CD1c-positive myeloid dendritic cell (primary cell): ENCODE data around the gene PARP8.
"Not testable (repeated sequence)": the region's sequence is repeated elsewhere in the genome, so short reads cannot be mapped to it uniquely, and the experiment has no call there.

Experiments
- DNase-seq: peaks from one replicate; pipeline ENCODE4 v3.0.0-alpha.2; 2016; ENCODE audit errors: extremely low spot score

The PARP8 gene

GRCh38 chr5:50679554-50679953 lies 13.1 kb downstream of the PARP8 start:
- not testable (repeated sequence) for DNase-seq

GRCh38 chr5:50684721-50685120 lies 18.3 kb downstream of the PARP8 start:
- no peak for DNase-seq

GRCh38 chr5:50687548-50687947 lies 21.1 kb downstream of the PARP8 start:
- no peak for DNase-seq

- no peak for DNase-seq
Observed at GRCh38 chr5:50691399-50692016, 25.1 kb downstream of the PARP8 start.

- DNase-seq = peak; percentile 92
Observed at GRCh38 chr5:50694027-50694590, 27.7 kb downstream of the PARP8 start.

GRCh38 chr5:50694626-50695025 lies 28.2 kb downstream of the PARP8 start:
- not testable (repeated sequence) for DNase-seq

- no peak for DNase-seq
Observed at GRCh38 chr5:50697739-50698138, 31.3 kb downstream of the PARP8 start.

- DNase-seq = no peak
Observed at GRCh38 chr5:50699737-50700136, 33.3 kb downstream of the PARP8 start.

GRCh38 chr5:50700706-50701105 lies 34.3 kb downstream of the PARP8 start:
- no peak for DNase-seq

- no peak for DNase-seq
Observed at GRCh38 chr5:50702615-50703366, 36.4 kb downstream of the PARP8 start.

GRCh38 chr5:50703367-50703666 lies 36.9 kb downstream of the PARP8 start:
- no peak for DNase-seq

- no peak for DNase-seq
Observed at GRCh38 chr5:50704730-50705129, 38.3 kb downstream of the PARP8 start.

GRCh38 chr5:50709471-50709870 lies 43.0 kb downstream of the PARP8 start:
- DNase-seq = no peak

GRCh38 chr5:50710838-50711237 lies 44.4 kb downstream of the PARP8 start:
- no peak for DNase-seq

- DNase-seq = peak; percentile 50
Observed at GRCh38 chr5:50711280-50711679, 44.8 kb downstream of the PARP8 start.

GRCh38 chr5:50712479-50712878 lies 46.0 kb downstream of the PARP8 start:
- DNase-seq = no peak

GRCh38 chr5:50715001-50715400 lies 48.6 kb downstream of the PARP8 start:
- no peak for DNase-seq

GRCh38 chr5:50716134-50716533 lies 49.7 kb downstream of the PARP8 start:
- DNase-seq = no peak

- peak; percentile 57 for DNase-seq
Observed at GRCh38 chr5:50717651-50718050, 51.2 kb downstream of the PARP8 start.

- no peak for DNase-seq
Observed at GRCh38 chr5:50720061-50720710, 53.7 kb downstream of the PARP8 start.

- no peak for DNase-seq
Observed at GRCh38 chr5:50722223-50722622, 55.8 kb downstream of the PARP8 start.

GRCh38 chr5:50724262-50724661 lies 57.8 kb downstream of the PARP8 start:
- DNase-seq = peak; percentile 17
